ENCODE measurements around the gene TCP1.

- TF ChIP-seq ZNF317 (CRISPR knock-in tag; IDR thresholded peaks at IDR 0.05): no peak
- no peak for TF ChIP-seq CTCF (CRISPR knock-in tag; IDR thresholded peaks at IDR 0.05)
- no peak for TF ChIP-seq SUZ12 (IDR thresholded peaks at IDR 0.05; ENCODE audit: low read depth, low read length)
- no peak for TF ChIP-seq NFE2 (CRISPR knock-in tag; IDR thresholded peaks at IDR 0.05)
- no peak for TF ChIP-seq AFF4 (CRISPR knock-in tag; IDR thresholded peaks at IDR 0.05)
- no peak for TF ChIP-seq NR2F2 (IDR thresholded peaks at IDR 0.05; ENCODE audit: borderline replicate concordance, low read depth)
- TF ChIP-seq BCL6 (CRISPR knock-in tag; IDR thresholded peaks at IDR 0.05): no peak
- no peak for TF ChIP-seq SP1 (IDR thresholded peaks at IDR 0.05)
- no peak for TF ChIP-seq SP1 (CRISPR knock-in tag; IDR thresholded peaks at IDR 0.05)
- TF ChIP-seq SMAD1 (CRISPR knock-in tag; IDR thresholded peaks at IDR 0.05; ENCODE audit: borderline replicate concordance, low read depth): no peak
- TF ChIP-seq ATF7 (IDR thresholded peaks at IDR 0.05): no peak
- TF ChIP-seq ATF7 (CRISPR knock-in tag; IDR thresholded peaks at IDR 0.05): no peak
- no peak for TF ChIP-seq EP300 (IDR thresholded peaks at IDR 0.05; ENCODE audit: low read depth in 2 of 2, low read length in 2 of 2)
- TF ChIP-seq EP300 (CRISPR knock-in tag; IDR thresholded peaks at IDR 0.05; ENCODE audit: borderline replicate concordance): no peak
- TF ChIP-seq MAX (IDR thresholded peaks at IDR 0.05): no peak
Measured at GRCh38 chr6:159769470-159769869, 19.9 kb downstream of the TCP1 start.

Measured in HepG2 (cell line).